ENCODE measurements around the gene YIPF4. TPM values are rescaled to one million over a fixed set of nuclear protein-coding genes. Genes with fewer than 3 reads are reported as not detected.
"Not testable (repeated sequence)": the region's sequence is repeated elsewhere in the genome, so short reads cannot be mapped to it uniquely, and the experiment has no call there.

YIPF4 gene
- total and polyA plus RNA-seq, 2 of the 8 experiments (the other 6 are each of a cell fraction or from before 2014, with no cell fraction given), result 2.9 to 21.4 TPM

DNA sequence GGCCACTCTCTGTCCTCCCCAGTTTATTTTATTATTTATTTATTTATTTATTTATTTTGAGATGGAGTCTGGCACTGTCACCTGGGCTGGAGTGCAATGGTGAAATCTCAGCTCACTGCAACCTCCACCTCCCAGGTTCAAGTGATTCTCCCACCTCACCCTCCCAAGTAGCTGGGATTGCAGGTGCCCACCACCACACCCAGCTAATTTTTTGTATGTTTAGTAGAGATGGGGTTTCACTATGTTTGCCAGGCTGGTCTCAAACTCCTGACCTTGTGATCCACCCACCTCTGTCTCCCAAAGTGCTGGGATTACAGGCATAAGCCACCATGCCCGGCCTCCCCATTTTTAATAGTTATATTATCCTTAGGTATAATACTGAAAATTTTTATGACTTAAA is 51.0 kb downstream of the YIPF4 start:
- not testable (repeated sequence) for H3K23ac ChIP-seq (ENCODE audit: insufficient read length); H2AK5ac ChIP-seq (ENCODE audit: low read depth, low read length); H3K4me1 ChIP-seq (replicated peaks in 1 of 4; ENCODE audit: control insufficient read depth in 3 of 4, insufficient read depth in 4 of 4, low read length in 3 of 4); H3K79me2 ChIP-seq (ENCODE audit: control insufficient read depth in 1 of 2, insufficient read depth in 2 of 2, low read length in 2 of 2); H3K4me3 ChIP-seq (ENCODE audit: extremely low read depth in 1 of 4, insufficient read depth in 2 of 4, low read depth in 3 of 4, low read length in 4 of 4); H2AFZ ChIP-seq (ENCODE audit: low read length); H3K79me1 ChIP-seq (ENCODE audit: low read depth, low read length); H2BK120ac ChIP-seq (replicated peaks; ENCODE audit: low read depth, low read length); H3K4me2 ChIP-seq (ENCODE audit: insufficient read depth in 1 of 2, low read depth in 2 of 2, low read length in 2 of 2); H3K18ac ChIP-seq (ENCODE audit: extremely low read depth, low read length); H2BK20ac ChIP-seq (ENCODE audit: low read length); H3K36me3 ChIP-seq (ENCODE audit: control insufficient read depth in 2 of 4, insufficient read depth in 4 of 4, low read length in 3 of 4); H3K9me3 ChIP-seq (ENCODE audit: insufficient read depth in 2 of 2, low read depth in 1 of 2, low read length in 1 of 2); H3K14ac ChIP-seq (ENCODE audit: insufficient read length); DNase-seq (ENCODE audit: low read depth in 1 of 2, low spot score in 2 of 2); H4K91ac ChIP-seq (replicated peaks; ENCODE audit: insufficient read length, low read length); H4K5ac ChIP-seq (ENCODE audit: insufficient read length, low read depth, low read length); H3K27ac ChIP-seq (ENCODE audit: low read depth, low read length); H4K8ac ChIP-seq (ENCODE audit: extremely low read depth, insufficient read depth, low read length); H3K4ac ChIP-seq (replicated peaks; ENCODE audit: insufficient read length, low read depth, low read length); H3K27me3 ChIP-seq (replicated peaks in 1 of 4; ENCODE audit: control insufficient read depth in 3 of 4, extremely low read depth in 1 of 4, insufficient read depth in 3 of 4, low read length in 3 of 4); FAIRE-seq; H2BK15ac ChIP-seq (ENCODE audit: low read length); H2BK5ac ChIP-seq (ENCODE audit: low read depth, low read length); H4K20me1 ChIP-seq (replicated peaks in 1 of 2; ENCODE audit: control insufficient read depth in 1 of 2, insufficient read depth in 2 of 2, low read length in 2 of 2); H3K9ac ChIP-seq (replicated peaks in 1 of 4; ENCODE audit: extremely low read depth in 1 of 4, low read depth in 3 of 4, low read length in 3 of 4); H3K23me2 ChIP-seq (ENCODE audit: low read depth, low read length); H2BK12ac ChIP-seq (ENCODE audit: low read depth, low read length); H3K56ac ChIP-seq (replicated peaks; ENCODE audit: insufficient read length, low read depth, low read length)
- 100% methylated on average over 1 of the region's 1 CpG; no CpG with 5 or more reads in 1 of the 2 experiments for WGBS, 2 experiments (ENCODE audit: extremely low coverage in 1 of 2, insufficient coverage in 1 of 2, insufficient read length in 1 of 2, insufficient replicate concordance in 2 of 2, low coverage in 1 of 2, low lambda C conversion rate in 2 of 2, missing lambda C conversion rate in 1 of 2)
- CTCF ChIA-PET (ENCODE audit: partially characterized antibody), result interaction anchor here (1.0 kb wide), 1 partner anchor 13 kb away, joined by 4 read pairs; no protein-coding TSS in a partner anchor
- POLR2A ChIA-PET (ENCODE audit: partially characterized antibody), result interaction anchor here (1.4 kb wide), 1 partner anchor 50 kb away, joined by 3 read pairs; no protein-coding TSS in a partner anchor

Data from H1 (cell line).